HT1080 (cell line): ENCODE results near the gene WSCD2. TPM values are rescaled to one million over a fixed set of nuclear protein-coding genes. Genes with fewer than 3 reads are reported as not detected.

Experiments used
- DNase-seq: peaks from one replicate; pipeline ENCODE4 v3.0.0-alpha.2; 2015; ENCODE audit warnings: low read depth
- total RNA-seq: library from RNA; depleted of rRNA; stranded (reverse); fragments of >200 nt; shearing (Covaris generic); gene quantifications from 2 replicates; pipeline ENCODE4 v1.2.3, GENCODE V29; 2014

WSCD2 gene
- total RNA-seq, 1 experiment from 2014 or later = not detected

GRCh38 chr12:108260039-108260438 is 131.0 kb downstream of the WSCD2 start:
- DNase-seq = no peak

- DNase-seq = no peak
These were observed 131.9 kb downstream of the WSCD2 start for GRCh38 chr12:108260969-108261368.

GRCh38 chr12:108265505-108265904 is 136.4 kb downstream of the WSCD2 start:
- no peak for DNase-seq

GRCh38 chr12:108266131-108266530 is 137.0 kb downstream of the WSCD2 start:
- no peak for DNase-seq

GRCh38 chr12:108267450-108267849 is 138.4 kb downstream of the WSCD2 start:
- no peak for DNase-seq

GRCh38 chr12:108268397-108268796 is 139.3 kb downstream of the WSCD2 start:
- DNase-seq = no peak

GRCh38 chr12:108269224-108269623 is 140.1 kb downstream of the WSCD2 start:
- DNase-seq = no peak

- DNase-seq = no peak
These were observed 141.2 kb downstream of the WSCD2 start for GRCh38 chr12:108270035-108270848.

GRCh38 chr12:108270849-108271143 is 141.7 kb downstream of the WSCD2 start:
- DNase-seq = no peak

GRCh38 chr12:108271951-108272872 is 143.1 kb downstream of the WSCD2 start:
- DNase-seq = no peak

- no peak for DNase-seq
These were observed 144.1 kb downstream of the WSCD2 start for GRCh38 chr12:108273217-108273616.

- no peak for DNase-seq
These were observed 148.5 kb downstream of the WSCD2 start for GRCh38 chr12:108277613-108278012.

GRCh38 chr12:108282160-108282559 is 153.1 kb downstream of the WSCD2 start:
- DNase-seq = no peak

- peak; percentile 22 for DNase-seq
These were observed 153.6 kb downstream of the WSCD2 start for GRCh38 chr12:108282676-108283075.

- no peak for DNase-seq
These were observed 155.1 kb downstream of the WSCD2 start for GRCh38 chr12:108284163-108284562.

GRCh38 chr12:108285016-108285415 is 155.9 kb downstream of the WSCD2 start:
- DNase-seq = no peak

GRCh38 chr12:108287227-108287626 is 158.1 kb downstream of the WSCD2 start:
- DNase-seq = no peak

GRCh38 chr12:108289350-108290161 is 160.5 kb downstream of the WSCD2 start:
- no peak for DNase-seq

- DNase-seq = no peak
These were observed 166.6 kb downstream of the WSCD2 start for GRCh38 chr12:108295641-108296040.

GRCh38 chr12:108296945-108297344 is 167.9 kb downstream of the WSCD2 start:
- no peak for DNase-seq

GRCh38 chr12:108297424-108297823 is 168.3 kb downstream of the WSCD2 start:
- no peak for DNase-seq
